ENCODE data around the gene DNM3.

Gene DNM3

GRCh38 chr1:171855381-171855780, 14.1 kb downstream of the DNM3 start:
- peak; percentile 15 for DNase-seq (ENCODE audit: low read depth)
- no peak overlapping the region for H3K4me3 ChIP-seq (ENCODE audit: low read length)
- TF ChIP-seq CTCF (conservative IDR thresholded peaks at IDR 0.05; ENCODE audit: low read length) = no peak

DNA sequence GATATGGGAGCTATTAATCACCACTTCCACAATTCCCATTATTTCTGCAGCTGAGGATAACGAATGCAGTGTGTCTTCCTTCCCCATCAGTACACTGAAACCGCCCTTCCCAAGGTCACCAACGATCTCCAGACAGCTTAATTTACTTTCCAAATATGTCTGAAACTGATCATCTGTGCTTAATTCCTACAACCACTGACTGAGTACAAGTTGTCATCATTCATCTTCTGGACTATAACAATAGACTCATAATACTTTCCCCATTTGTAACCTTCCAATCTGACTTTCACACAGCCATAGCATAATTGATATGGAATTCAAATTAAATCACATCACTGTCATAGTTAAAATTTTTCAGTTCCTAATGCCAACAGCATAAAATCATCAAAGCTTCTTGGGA, 17.4 kb downstream of the DNM3 start:
- no peak overlapping the region for H3K4me3 ChIP-seq (ENCODE audit: low read length)
- TF ChIP-seq CTCF (conservative IDR thresholded peaks at IDR 0.05; ENCODE audit: low read length) = no peak
- peak; percentile 53 for DNase-seq (ENCODE audit: low read depth)

GRCh38 chr1:171860696-171861095, 19.4 kb downstream of the DNM3 start:
- TF ChIP-seq CTCF (conservative IDR thresholded peaks at IDR 0.05; ENCODE audit: low read length) = no peak
- no peak for DNase-seq (ENCODE audit: low read depth)
- H3K4me3 ChIP-seq (ENCODE audit: low read length) = no peak overlapping the region

- TF ChIP-seq CTCF (conservative IDR thresholded peaks at IDR 0.05; ENCODE audit: low read length) = no peak
- H3K4me3 ChIP-seq (ENCODE audit: low read length) = no peak overlapping the region
- no peak for DNase-seq (ENCODE audit: low read depth)
These were observed 22.2 kb downstream of the DNM3 start for GRCh38 chr1:171863531-171863930.

DNA sequence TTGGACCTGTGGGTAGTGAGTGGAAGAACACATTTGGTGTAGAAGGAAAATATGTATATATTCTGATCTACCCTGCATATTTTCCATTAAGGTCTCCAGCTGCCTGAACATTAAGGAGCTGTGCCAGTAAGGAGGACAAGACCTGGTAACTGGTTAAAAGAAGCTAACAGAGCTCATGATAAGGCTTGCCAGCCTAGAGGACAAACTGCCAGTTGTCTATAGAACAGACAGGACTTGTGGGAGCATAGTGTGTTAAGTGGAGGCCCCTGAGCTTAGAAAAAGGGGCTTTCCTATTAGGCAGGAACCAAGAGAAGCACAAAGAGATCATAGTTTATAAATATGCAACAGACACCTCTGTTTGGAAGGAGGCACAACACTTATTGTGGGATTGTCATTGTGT, 23.0 kb downstream of the DNM3 start:
- no peak overlapping the region for H3K4me3 ChIP-seq (ENCODE audit: low read length)
- TF ChIP-seq CTCF (conservative IDR thresholded peaks at IDR 0.05; ENCODE audit: low read length) = no peak
- DNase-seq (ENCODE audit: low read depth) = no peak

- no peak for DNase-seq (ENCODE audit: low read depth)
- TF ChIP-seq CTCF (conservative IDR thresholded peaks at IDR 0.05; ENCODE audit: low read length) = no peak
- H3K4me3 ChIP-seq (ENCODE audit: low read length) = no peak overlapping the region
These were observed 23.8 kb downstream of the DNM3 start for GRCh38 chr1:171865106-171865505.

DNA sequence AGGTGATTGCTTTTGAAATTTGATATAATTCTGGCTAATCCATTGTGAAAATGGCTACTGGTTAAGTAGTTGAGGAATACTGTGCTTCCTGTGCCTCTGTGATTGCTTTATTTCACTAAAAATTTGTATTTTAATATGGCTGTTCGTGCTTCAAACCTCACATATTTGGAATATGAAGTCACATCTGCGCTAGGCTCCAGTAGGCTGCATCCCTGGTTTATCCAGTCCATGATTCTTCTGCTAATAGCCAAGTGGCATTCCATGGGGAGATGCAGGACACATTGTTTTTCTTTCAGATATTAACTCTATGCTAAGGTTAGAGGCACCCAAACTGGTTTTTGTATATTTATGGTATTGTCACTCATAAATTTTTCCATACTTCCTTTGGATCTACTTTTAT, 25.9 kb downstream of the DNM3 start:
- TF ChIP-seq CTCF (conservative IDR thresholded peaks at IDR 0.05; ENCODE audit: low read length) = no peak
- no peak overlapping the region for H3K4me3 ChIP-seq (ENCODE audit: low read length)
- no peak for DNase-seq (ENCODE audit: low read depth)

Measured in AG10803 (cell line).